Upper lobe of right lung (tissue), 1 donor: ENCODE measurements around the gene TNFAIP8L3. TPM values are rescaled to one million over a fixed set of nuclear protein-coding genes. Genes with fewer than 3 reads are reported as not detected.
"Not testable (repeated sequence)": the region's sequence is repeated elsewhere in the genome, so short reads cannot be mapped to it uniquely, and the experiment has no call there.

Experiments
- ATAC-seq: fragments of 200-7000 bp; cut with Tn5 transposase; one replicate; pipeline ENCODE4 v1.9.1; 2020; ENCODE audit warnings: mild to moderate bottlenecking, moderate library complexity
- DNase-seq: peaks from one replicate; pipeline ENCODE4 v3.0.0-alpha.2; 2020
- H3K27ac ChIP-seq: fragments of 200-600 bp; one replicate; pipeline ENCODE4 v1.8.0; 2022
- H3K27me3 ChIP-seq: fragments of 200-600 bp; one replicate; pipeline ENCODE4 v1.8.0; 2022; ENCODE audit warnings: mild to moderate bottlenecking
- H3K36me3 ChIP-seq: fragments of 200-600 bp; one replicate; pipeline ENCODE4 v1.8.0; 2022
- H3K4me1 ChIP-seq: fragments of 200-600 bp; one replicate; pipeline ENCODE4 v1.8.0; 2022
- H3K4me3 ChIP-seq: fragments of 200-600 bp; one replicate; pipeline ENCODE4 v1.8.0; 2022; ENCODE audit warnings: mild to moderate bottlenecking
- H3K9me3 ChIP-seq: fragments of 200-600 bp; one replicate; pipeline ENCODE4 v1.8.0; 2022
- CTCF ChIP-seq: fragments of 200-600 bp; IDR thresholded peaks from one replicate; pipeline ENCODE4 v1.8.0; 2022; ENCODE audit warnings: antibody characterized with exemption
- intact Hi-C: fragments of 100-400 bp; cut with DNase I; formaldehyde crosslinking; loops from one replicate; pipeline ENCODE4 v1.11.0; 2022
- total RNA-seq: library from RNA; stranded (reverse); fragmentation: NEBNext Ultra II Directional; extraction: Animal tissue kit (Norgen Biotek cat#: 25700); gene quantifications from one replicate; pipeline ENCODE4 v1.2.1, GENCODE V29; 2021
- donor health status: DM: no; HTN: yes; CAD: no; lungs with severe emphysema.

The TNFAIP8L3 gene
- total RNA-seq, 1 donor from 2014 or later, result 10.9 TPM

DNA sequence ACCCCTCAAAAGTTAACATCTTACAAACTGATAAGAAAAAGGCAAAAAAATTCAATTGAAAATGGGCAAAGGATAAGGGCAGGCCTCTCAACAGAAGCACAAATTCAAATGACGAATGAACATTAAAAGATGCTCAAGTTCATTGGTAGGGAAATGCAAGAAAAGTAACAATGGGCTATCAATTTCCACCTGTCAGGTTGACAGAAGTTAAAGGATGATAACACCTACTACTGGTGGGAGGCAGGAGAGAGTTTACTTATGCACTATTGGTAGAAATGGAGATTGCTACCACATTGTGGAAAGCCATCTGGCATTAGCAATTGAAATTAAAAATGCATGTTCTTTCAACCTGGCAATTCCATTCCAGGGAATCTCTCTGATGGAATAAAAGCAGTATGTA, 35.6 kb upstream of the TNFAIP8L3 start:
- no peaks in the 10 kb centered on the region for H3K36me3 ChIP-seq
- no peaks in the 10 kb centered on the region for H3K9me3 ChIP-seq
- ATAC-seq (no peak), DNase-seq (no peak)
- H3K27ac ChIP-seq, result no peak overlapping the region
- TF ChIP-seq CTCF, result no peak
- intact Hi-C loops, result no loop called here
- H3K27me3 ChIP-seq, result no peaks in the 10 kb centered on the region
- no peak overlapping the region for H3K4me3 ChIP-seq
- peaks cover 10% of the 10 kb centered on the region for H3K4me1 ChIP-seq

- H3K4me1 ChIP-seq, result peaks cover 10% of the 10 kb centered on the region
- intact Hi-C loops, result no loop called here
- no peak overlapping the region for H3K27ac ChIP-seq
- no peak for TF ChIP-seq CTCF
- H3K9me3 ChIP-seq, result no peaks in the 10 kb centered on the region
- DNase-seq (no peak), ATAC-seq (no peak)
- H3K36me3 ChIP-seq, result no peaks in the 10 kb centered on the region
- no peaks in the 10 kb centered on the region for H3K27me3 ChIP-seq
- H3K4me3 ChIP-seq, result no peak overlapping the region
Observed at GRCh38 chr15:51129535-51130188, 35.0 kb upstream of the TNFAIP8L3 start.

DNA sequence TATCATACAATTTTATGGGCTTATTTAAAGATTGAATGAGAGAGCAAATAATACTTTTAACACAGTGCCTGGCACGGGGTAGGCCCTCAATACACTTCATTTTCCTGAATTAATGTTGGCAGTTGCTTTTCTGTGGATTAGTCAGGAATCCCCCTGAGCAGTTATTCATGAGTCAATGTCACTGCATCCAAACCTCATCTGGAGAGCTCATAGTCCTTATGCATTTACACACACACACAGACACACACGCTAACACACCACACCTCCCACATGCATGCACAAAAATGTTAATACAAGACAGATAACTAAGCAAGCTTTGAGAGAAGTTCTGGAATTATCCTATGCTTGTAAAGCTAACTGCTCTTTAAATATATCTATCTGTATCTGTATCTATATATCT, 34.0 kb upstream of the TNFAIP8L3 start:
- no peak for DNase-seq
- no peak for TF ChIP-seq CTCF
- Histone ChIP-seq H3K9me3 (no peaks in the 10 kb centered on the region), H3K4me3 (no peak overlapping the region), H3K4me1 (peaks cover 10% of the 10 kb centered on the region), H3K27ac (no peak overlapping the region), H3K27me3 (no peaks in the 10 kb centered on the region), H3K36me3 (no peaks in the 10 kb centered on the region)
- ATAC-seq, result no peak
- intact Hi-C loops, result no loop called here

GRCh38 chr15:51126842-51127241, 32.1 kb upstream of the TNFAIP8L3 start:
- Histone ChIP-seq H3K9me3 (no peaks in the 10 kb centered on the region), H3K36me3 (no peaks in the 10 kb centered on the region), H3K4me3 (no peak overlapping the region), H3K27me3 (no peaks in the 10 kb centered on the region), H3K27ac (no peak overlapping the region), H3K4me1 (peaks cover 3% of the 10 kb centered on the region)
- no peak for DNase-seq
- TF ChIP-seq CTCF, result no peak
- peak; percentile 78 for ATAC-seq
- intact Hi-C loops, result no loop called here

DNA sequence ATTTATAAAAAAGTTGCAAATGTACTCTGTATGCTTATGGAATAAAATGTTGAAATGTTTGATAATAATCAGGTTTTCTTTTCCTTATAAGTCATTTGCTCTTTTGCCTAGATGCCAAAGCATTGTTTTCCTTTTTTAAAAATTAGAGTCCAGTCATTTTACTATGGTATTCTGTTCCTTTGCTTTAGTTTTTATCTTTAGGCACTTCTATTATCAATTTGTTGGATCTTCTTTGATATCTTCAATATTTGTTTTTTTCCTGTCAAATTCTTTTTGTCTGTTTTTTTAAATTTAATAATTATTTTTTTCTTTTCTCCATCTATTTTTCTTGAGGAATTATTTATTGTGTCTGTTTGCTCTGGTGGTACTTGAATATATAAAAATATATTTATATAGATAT, 28.3 kb upstream of the TNFAIP8L3 start:
- H3K27ac ChIP-seq, H3K4me3 ChIP-seq, H3K27me3 ChIP-seq, DNase-seq, intact Hi-C loops, H3K4me1 ChIP-seq, ATAC-seq, H3K36me3 ChIP-seq, H3K9me3 ChIP-seq: not testable (repeated sequence)

DNA sequence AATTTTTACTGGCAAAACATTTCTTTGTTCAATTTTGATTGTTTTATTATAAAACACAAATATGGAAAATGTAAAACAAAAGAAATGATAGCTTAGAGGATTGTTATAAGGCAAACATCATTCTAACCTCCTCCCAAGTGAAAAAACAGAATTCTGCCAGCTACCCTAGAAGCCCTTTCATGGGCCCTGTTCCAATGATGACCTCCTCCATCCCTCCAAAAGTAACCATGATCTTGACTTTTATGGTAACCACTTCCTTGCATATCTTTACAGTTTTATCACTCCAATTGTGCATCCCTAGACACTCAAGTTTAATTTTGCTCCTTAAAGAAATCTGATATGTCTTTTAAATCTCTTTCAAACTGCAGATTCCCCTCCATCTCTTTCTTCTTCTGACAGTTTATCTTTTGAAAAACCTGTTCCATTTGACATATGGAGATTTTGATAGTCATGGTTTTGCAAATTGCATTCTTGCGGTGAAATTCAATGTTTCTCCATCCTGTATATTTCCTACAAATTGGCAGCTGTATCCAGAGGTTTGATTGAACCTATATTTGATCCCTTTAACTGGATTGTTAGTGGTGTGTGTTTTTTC, 27.0 kb upstream of the TNFAIP8L3 start:
- no peak for ATAC-seq
- Histone ChIP-seq H3K36me3 (no peaks in the 10 kb centered on the region), H3K4me1 (no peaks in the 10 kb centered on the region), H3K27me3 (no peaks in the 10 kb centered on the region), H3K9me3 (no peaks in the 10 kb centered on the region), H3K27ac (no peak overlapping the region), H3K4me3 (no peak overlapping the region)
- intact Hi-C loops, result no loop called here
- DNase-seq, result no peak
- no peak for TF ChIP-seq CTCF
